ES-I3 (cell line): ENCODE measurements around the gene RIMKLB.
"Not testable (repeated sequence)": the region's sequence is repeated elsewhere in the genome, so short reads cannot be mapped to it uniquely, and the experiment has no call there.

ENCODE experiments used
- H3K36me3 ChIP-seq: 2 replicates; pipeline ENCODE4 v1.6.1; 2013; ENCODE audit warnings: mild to moderate bottlenecking, low read length, control low read depth, moderate library complexity; ENCODE audit not compliant: insufficient read depth
- H3K4me1 ChIP-seq: 2 replicates; pipeline ENCODE4 v1.6.1; 2013; ENCODE audit warnings: mild to moderate bottlenecking, control low read depth, low read length; ENCODE audit not compliant: insufficient read depth
- H3K9ac ChIP-seq: 2 replicates; pipeline ENCODE4 v1.6.1; 2013; ENCODE audit warnings: low read depth, mild to moderate bottlenecking, low read length, moderate library complexity
- H3K9me3 ChIP-seq: 2 replicates; pipeline ENCODE4 v1.6.1; 2013; ENCODE audit warnings: mild to moderate bottlenecking, low read length, moderate library complexity; ENCODE audit not compliant: control insufficient read depth, insufficient read depth

Gene RIMKLB

GRCh38 chr12:8804833-8805232 lies 107.0 kb downstream of the RIMKLB start:
- not testable (repeated sequence) for H3K36me3 ChIP-seq
- peak overlapping the region; percentile 47; the same call in 1 of the 2 replicates for H3K9ac ChIP-seq

GRCh38 chr12:8805487-8805886 lies 107.7 kb downstream of the RIMKLB start:
- peak overlapping the region; percentile 47 for H3K9ac ChIP-seq
- H3K36me3 ChIP-seq, H3K4me1 ChIP-seq, H3K9me3 ChIP-seq: not testable (repeated sequence)

More at GRCh38 chr12:8804833-8805232, 107.0 kb downstream of the RIMKLB start:
- H3K9me3 ChIP-seq, H3K4me1 ChIP-seq: not testable (repeated sequence)

- H3K36me3 ChIP-seq, H3K9me3 ChIP-seq: not testable (repeated sequence)
- Histone ChIP-seq H3K9ac (peak overlapping the region; percentile 38), H3K4me1 (peaks cover 11% of the 10 kb centered on the region)
Measured at GRCh38 chr12:8807084-8807483, 109.3 kb downstream of the RIMKLB start.

GRCh38 chr12:8810112-8810511 lies 112.3 kb downstream of the RIMKLB start:
- peak overlapping the region; percentile 20; the same call in 1 of the 2 replicates for H3K9ac ChIP-seq
- not testable (repeated sequence) for H3K9me3 ChIP-seq, H3K36me3 ChIP-seq, H3K4me1 ChIP-seq

- Histone ChIP-seq H3K4me1 (peaks cover 19% of the 10 kb centered on the region), H3K36me3 (peaks cover 4% of the 10 kb centered on the region), H3K9me3 (no peaks in the 10 kb centered on the region), H3K9ac (peak overlapping the region; percentile 3; the same call in 1 of the 2 replicates)
Measured at GRCh38 chr12:8813572-8814357, 116.0 kb downstream of the RIMKLB start.

GRCh38 chr12:8816448-8817050 lies 118.8 kb downstream of the RIMKLB start:
- Histone ChIP-seq H3K4me1 (peaks cover 24% of the 10 kb centered on the region), H3K9ac (no peak overlapping the region), H3K9me3 (no peaks in the 10 kb centered on the region), H3K36me3 (peaks cover 4% of the 10 kb centered on the region)

- H3K4me1 ChIP-seq = peaks cover 26% of the 10 kb centered on the region
- H3K9me3 ChIP-seq = no peaks in the 10 kb centered on the region
- H3K9ac ChIP-seq = no peak overlapping the region
- H3K36me3 ChIP-seq = peaks cover 4% of the 10 kb centered on the region
Measured at GRCh38 chr12:8817856-8818255, 120.1 kb downstream of the RIMKLB start.

- Histone ChIP-seq H3K9me3 (no peaks in the 10 kb centered on the region), H3K4me1 (peaks cover 32% of the 10 kb centered on the region), H3K36me3 (peaks cover 4% of the 10 kb centered on the region), H3K9ac (no peak overlapping the region)
Measured at GRCh38 chr12:8818526-8818925, 120.7 kb downstream of the RIMKLB start.

GRCh38 chr12:8819666-8819980 lies 121.8 kb downstream of the RIMKLB start:
- Histone ChIP-seq H3K36me3 (peaks cover 4% of the 10 kb centered on the region), H3K9me3 (no peaks in the 10 kb centered on the region), H3K4me1 (peaks cover 31% of the 10 kb centered on the region), H3K9ac (peak overlapping the region; percentile 26; the same call in 1 of the 2 replicates)

- not testable (repeated sequence) for H3K36me3 ChIP-seq, H3K9me3 ChIP-seq, H3K9ac ChIP-seq
- H3K4me1 ChIP-seq = peaks cover 31% of the 10 kb centered on the region
Measured at GRCh38 chr12:8820676-8821407, 123.1 kb downstream of the RIMKLB start.

- Histone ChIP-seq H3K4me1 (peaks cover 29% of the 10 kb centered on the region), H3K36me3 (no peaks in the 10 kb centered on the region), H3K9me3 (no peaks in the 10 kb centered on the region; the same call in 1 of the 2 replicates), H3K9ac (no peak overlapping the region)
Measured at GRCh38 chr12:8821591-8821990, 123.8 kb downstream of the RIMKLB start.

- H3K9ac ChIP-seq = peak within 1 kb of the TSS; percentile 1; the same call in 1 of the 2 replicates
- H3K9me3 ChIP-seq = no peaks in the 10 kb centered on the region; the same call in 1 of the 2 replicates
- H3K4me1 ChIP-seq = peaks cover 21% of the 10 kb centered on the region
- H3K36me3 ChIP-seq = no peaks in the 10 kb centered on the region
Measured at GRCh38 chr12:8822298-8822697, 124.5 kb downstream of the RIMKLB start, which contains the start of gene A2ML1. A2ML1 (plus strand) TSS chr12:8822621; CDS start chr12:8822652, 31 bp downstream.

GRCh38 chr12:8823565-8824300 lies 125.9 kb downstream of the RIMKLB start:
- Histone ChIP-seq H3K36me3 (no peaks in the 10 kb centered on the region), H3K9ac (peak overlapping the region; percentile 55), H3K9me3 (no peaks in the 10 kb centered on the region; the same call in 1 of the 2 replicates), H3K4me1 (peaks cover 27% of the 10 kb centered on the region)
